HG03280 (cell line): ENCODE data around the gene NGLY1.

Experiments
- ATAC-seq: cut with Tn5 transposase; IDR thresholded peaks from one replicate; pipeline ENCODE4 v1.9.1; 2021; ENCODE audit warnings: mild to moderate bottlenecking, moderate library complexity; ENCODE audit not compliant: unreplicated experiment

The NGLY1 gene

GRCh38 chr3:25713341-25713985, 69.8 kb downstream of the NGLY1 start:
- no peak for ATAC-seq

- ATAC-seq, result no peak
Measured at GRCh38 chr3:25711090-25711489, 72.2 kb downstream of the NGLY1 start.

- no peak for ATAC-seq
Measured at GRCh38 chr3:25708036-25708435, 75.2 kb downstream of the NGLY1 start.

- ATAC-seq, result no peak
Measured at GRCh38 chr3:25707268-25707926, 75.8 kb downstream of the NGLY1 start.

GRCh38 chr3:25706213-25706612, 77.0 kb downstream of the NGLY1 start:
- ATAC-seq, result no peak

- ATAC-seq, result no peak
Measured at GRCh38 chr3:25697553-25697952, 85.7 kb downstream of the NGLY1 start.

- no peak for ATAC-seq
Measured at GRCh38 chr3:25695731-25696420, 87.4 kb downstream of the NGLY1 start.

GRCh38 chr3:25693238-25693637, 90.0 kb downstream of the NGLY1 start:
- ATAC-seq, result no peak

- no peak for ATAC-seq
Measured at GRCh38 chr3:25692341-25692740, 90.9 kb downstream of the NGLY1 start.

GRCh38 chr3:25690768-25691533, 92.3 kb downstream of the NGLY1 start:
- ATAC-seq, result no peak

- ATAC-seq, result no peak
Measured at GRCh38 chr3:25689226-25689625, 94.0 kb downstream of the NGLY1 start.

- ATAC-seq, result no peak
Measured at GRCh38 chr3:25687742-25688141, 95.5 kb downstream of the NGLY1 start.

- ATAC-seq, result no peak
Measured at GRCh38 chr3:25686766-25687165, 96.5 kb downstream of the NGLY1 start.

GRCh38 chr3:25683882-25684281, 99.4 kb downstream of the NGLY1 start:
- no peak for ATAC-seq

- no peak for ATAC-seq
Measured at GRCh38 chr3:25683410-25683809, 99.8 kb downstream of the NGLY1 start.

- no peak for ATAC-seq
Measured at GRCh38 chr3:25679642-25680302, 103.5 kb downstream of the NGLY1 start.

- ATAC-seq, result no peak
Measured at GRCh38 chr3:25679166-25679565, 104.1 kb downstream of the NGLY1 start.

GRCh38 chr3:25678581-25678980, 104.7 kb downstream of the NGLY1 start:
- no peak for ATAC-seq

- ATAC-seq, result no peak
Measured at GRCh38 chr3:25677121-25677520, 106.1 kb downstream of the NGLY1 start.

GRCh38 chr3:25674670-25675069, 108.6 kb downstream of the NGLY1 start:
- no peak for ATAC-seq

GRCh38 chr3:25673738-25674298, 109.4 kb downstream of the NGLY1 start:
- no peak for ATAC-seq
